RKO (cell line): ENCODE results near the gene TMEM141.
"Not testable (repeated sequence)": the region's sequence is repeated elsewhere in the genome, so short reads cannot be mapped to it uniquely, and the experiment has no call there.

Source experiments
- DNase-seq: peaks from one replicate; pipeline ENCODE4 v3.0.0-alpha.2; 2016; ENCODE audit warnings: low spot score

Gene TMEM141

GRCh38 chr9:136755302-136756133 is 35.6 kb upstream of the TMEM141 start:
- DNase-seq = not testable (repeated sequence)

- no peak for DNase-seq
Observed at GRCh38 chr9:136756134-136756438, 35.1 kb upstream of the TMEM141 start.

GRCh38 chr9:136756836-136757235 is 34.3 kb upstream of the TMEM141 start:
- DNase-seq = no peak

GRCh38 chr9:136757328-136757727 is 33.8 kb upstream of the TMEM141 start:
- no peak for DNase-seq

- DNase-seq = no peak
Observed at GRCh38 chr9:136757751-136758140, 33.4 kb upstream of the TMEM141 start.

- DNase-seq = no peak
Observed at GRCh38 chr9:136759001-136759400, 32.1 kb upstream of the TMEM141 start.

GRCh38 chr9:136759436-136760325 is 31.5 kb upstream of the TMEM141 start:
- DNase-seq = no peak

- DNase-seq = no peak
Observed at GRCh38 chr9:136760424-136760823, 30.7 kb upstream of the TMEM141 start.

GRCh38 chr9:136760834-136761544 is 30.2 kb upstream of the TMEM141 start:
- peak; percentile 78 for DNase-seq

- no peak for DNase-seq
Observed at GRCh38 chr9:136761545-136761981, 29.6 kb upstream of the TMEM141 start.

- no peak for DNase-seq
Observed at GRCh38 chr9:136762221-136762691, 28.9 kb upstream of the TMEM141 start.

GRCh38 chr9:136762915-136763648 is 28.1 kb upstream of the TMEM141 start:
- peak; percentile 42 for DNase-seq

- no peak for DNase-seq
Observed at GRCh38 chr9:136763649-136764035, 27.5 kb upstream of the TMEM141 start.

GRCh38 chr9:136764301-136764891 is 26.7 kb upstream of the TMEM141 start, which contains the start of gene LCN15:
TSS of gene LCN15 (minus strand) at chr9:136764518. CDS start at chr9:136764488, 30 bp downstream.
- no peak for DNase-seq

GRCh38 chr9:136765041-136765440 is 26.1 kb upstream of the TMEM141 start:
- DNase-seq = no peak

GRCh38 chr9:136765745-136766409 is 25.3 kb upstream of the TMEM141 start:
- DNase-seq = not testable (repeated sequence)

GRCh38 chr9:136766410-136767120 is 24.6 kb upstream of the TMEM141 start:
- peak; percentile 87 for DNase-seq

GRCh38 chr9:136769710-136770191 is 21.4 kb upstream of the TMEM141 start:
- no peak for DNase-seq

- DNase-seq = no peak
Observed at GRCh38 chr9:136771907-136772415, 19.2 kb upstream of the TMEM141 start.
